Measurements from ENCODE around the gene RNF208. TPM values are rescaled to one million over a fixed set of nuclear protein-coding genes. Genes with fewer than 3 reads are reported as not detected.

Gene RNF208
- total and polyA plus RNA-seq, 10 of the 15 experiments (the other 5 are each of a cell fraction or from before 2014, with no cell fraction given): 0.06 to 10.7 (median 0.77) TPM

GRCh38 chr9:137188490-137189296 is 33.3 kb downstream of the RNF208 start, which contains the start of the genes ANAPC2 and SSNA1 (continued):
- TF ChIP-seq TCF3 (IDR thresholded peaks at IDR 0.05; ENCODE audit: borderline replicate concordance, insufficient read depth, low read depth, low read length) (no peak), EP300 (IDR thresholded peaks at IDR 0.05; ENCODE audit: borderline replicate concordance in 1 of 2, control insufficient read depth in 1 of 2, low read depth in 2 of 2, low read length in 2 of 2) (peak; percentile 14 to 49; a peak in 1 of 4 replicates), SREBF1 (IDR thresholded peaks at IDR 0.05; ENCODE audit: low read length) (peak; percentile 70), HDAC2 (IDR thresholded peaks at IDR 0.05) (0 out of 2 replicates have a peak, but pooled peaks have one; percentile 11), IKZF1 (conservative IDR thresholded peaks at IDR 0.05) (peak; percentile 98), STAT1 (conservative IDR thresholded peaks at IDR 0.05) (peak; percentile 94; the same call in 1 of the 2 replicates), HDAC6 (IDR thresholded peaks at IDR 0.05; ENCODE audit: unreplicated experiment) (no peak), HDGF (IDR thresholded peaks at IDR 0.05) (peak; percentile 90), MEF2B (IDR thresholded peaks at IDR 0.05; ENCODE audit: partially characterized antibody, poor library complexity, severe bottlenecking) (no peak), RELB (IDR thresholded peaks at IDR 0.05; ENCODE audit: low read depth) (peak; percentile 99), CREB1 (IDR thresholded peaks at IDR 0.05; ENCODE audit: low read depth) (peak; percentile 100), IRF4 (IDR thresholded peaks at IDR 0.05; ENCODE audit: low read depth, low read length) (peak; percentile 10; the same call in 1 of the 2 replicates), ATF3 (IDR thresholded peaks at IDR 0.05; ENCODE audit: borderline replicate concordance, extremely low read depth, low read depth, low read length) (peak; percentile 100), SMC3 (IDR thresholded peaks at IDR 0.05; ENCODE audit: borderline replicate concordance, low read length) (peak; percentile 40), ZSCAN29 (IDR thresholded peaks at IDR 0.05) (peak; percentile 74), CHD1 (IDR thresholded peaks at IDR 0.05; ENCODE audit: low read depth, low read length) (0 out of 2 replicates have a peak, but pooled peaks have one; percentile 22), FOXK2 (IDR thresholded peaks at IDR 0.05) (peak; percentile 57; the same call in 1 of the 2 replicates)
- TF ChIP-seq, protein P1, sequence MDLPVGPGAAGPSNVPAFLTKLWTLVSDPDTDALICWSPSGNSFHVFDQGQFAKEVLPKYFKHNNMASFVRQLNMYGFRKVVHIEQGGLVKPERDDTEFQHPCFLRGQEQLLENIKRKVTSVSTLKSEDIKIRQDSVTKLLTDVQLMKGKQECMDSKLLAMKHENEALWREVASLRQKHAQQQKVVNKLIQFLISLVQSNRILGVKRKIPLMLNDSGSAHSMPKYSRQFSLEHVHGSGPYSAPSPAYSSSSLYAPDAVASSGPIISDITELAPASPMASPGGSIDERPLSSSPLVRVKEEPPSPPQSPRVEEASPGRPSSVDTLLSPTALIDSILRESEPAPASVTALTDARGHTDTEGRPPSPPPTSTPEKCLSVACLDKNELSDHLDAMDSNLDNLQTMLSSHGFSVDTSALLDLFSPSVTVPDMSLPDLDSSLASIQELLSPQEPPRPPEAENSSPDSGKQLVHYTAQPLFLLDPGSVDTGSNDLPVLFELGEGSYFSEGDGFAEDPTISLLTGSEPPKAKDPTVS (IDR thresholded peaks at IDR 0.05; ENCODE audit: low read depth, low read length): 0 out of 2 replicates have a peak, but pooled peaks have one; percentile 60
- TF ChIP-seq, protein P2, sequence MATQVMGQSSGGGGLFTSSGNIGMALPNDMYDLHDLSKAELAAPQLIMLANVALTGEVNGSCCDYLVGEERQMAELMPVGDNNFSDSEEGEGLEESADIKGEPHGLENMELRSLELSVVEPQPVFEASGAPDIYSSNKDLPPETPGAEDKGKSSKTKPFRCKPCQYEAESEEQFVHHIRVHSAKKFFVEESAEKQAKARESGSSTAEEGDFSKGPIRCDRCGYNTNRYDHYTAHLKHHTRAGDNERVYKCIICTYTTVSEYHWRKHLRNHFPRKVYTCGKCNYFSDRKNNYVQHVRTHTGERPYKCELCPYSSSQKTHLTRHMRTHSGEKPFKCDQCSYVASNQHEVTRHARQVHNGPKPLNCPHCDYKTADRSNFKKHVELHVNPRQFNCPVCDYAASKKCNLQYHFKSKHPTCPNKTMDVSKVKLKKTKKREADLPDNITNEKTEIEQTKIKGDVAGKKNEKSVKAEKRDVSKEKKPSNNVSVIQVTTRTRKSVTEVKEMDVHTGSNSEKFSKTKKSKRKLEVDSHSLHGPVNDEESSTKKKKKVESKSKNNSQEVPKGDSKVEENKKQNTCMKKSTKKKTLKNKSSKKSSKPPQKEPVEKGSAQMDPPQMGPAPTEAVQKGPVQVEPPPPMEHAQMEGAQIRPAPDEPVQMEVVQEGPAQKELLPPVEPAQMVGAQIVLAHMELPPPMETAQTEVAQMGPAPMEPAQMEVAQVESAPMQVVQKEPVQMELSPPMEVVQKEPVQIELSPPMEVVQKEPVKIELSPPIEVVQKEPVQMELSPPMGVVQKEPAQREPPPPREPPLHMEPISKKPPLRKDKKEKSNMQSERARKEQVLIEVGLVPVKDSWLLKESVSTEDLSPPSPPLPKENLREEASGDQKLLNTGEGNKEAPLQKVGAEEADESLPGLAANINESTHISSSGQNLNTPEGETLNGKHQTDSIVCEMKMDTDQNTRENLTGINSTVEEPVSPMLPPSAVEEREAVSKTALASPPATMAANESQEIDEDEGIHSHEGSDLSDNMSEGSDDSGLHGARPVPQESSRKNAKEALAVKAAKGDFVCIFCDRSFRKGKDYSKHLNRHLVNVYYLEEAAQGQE (IDR thresholded peaks at IDR 0.05; ENCODE audit: low read depth, low read length): peak; percentile 26; the same call in 1 of the 2 replicates
